Left renal cortex interstitium (tissue), 4 donors: ENCODE data around the gene OGFOD2. TPM values are rescaled to one million over a fixed set of nuclear protein-coding genes. Genes with fewer than 3 reads are reported as not detected.

Experiments
- DNase-seq, 4 donors: peaks; one replicate each; pipeline ENCODE4 v3.0.0-alpha.2; 2013; ENCODE audit warnings: low read depth in 4 of 4, low spot score in 2 of 4, missing footprints in 1 of 4
- polyA plus RNA-seq, 4 donors: library from polyadenylated mRNA; unstranded; fragments of 120-200 nt; gene quantifications; one replicate each; pipeline ENCODE4 v1.2.1, GENCODE V29; 2013; ENCODE audit not compliant: insufficient read length in 4 of 4

The OGFOD2 gene
- polyA plus RNA-seq, 4 donors: 12.9 to 22.5 (median 18.4) TPM

- no peak for DNase-seq
Observed at GRCh38 chr12:123027726-123028445, 52.8 kb downstream of the OGFOD2 start.

GRCh38 chr12:123028475-123028874, 53.4 kb downstream of the OGFOD2 start:
- DNase-seq: no peak

- DNase-seq: no peak
Observed at GRCh38 chr12:123029550-123029949, 54.5 kb downstream of the OGFOD2 start.

Other genes starting within 250 kb of the OGFOD2 start
- 1 to 10 TPM; 2.0 to 3.6 (median 2.6) TPM for gene HCAR1, start 244.4 kb upstream of the OGFOD2 start, polyA plus RNA-seq
- 100 to 1,000 TPM in 1 of 4 donors, 10 to 100 TPM in 3; 85.1 to 111 (median 92.8) TPM for gene DENR, start 222.4 kb upstream of the OGFOD2 start, polyA plus RNA-seq
- under 1 TPM; 0.41 to 0.49 (median 0.46) TPM for gene CCDC62, start 200.7 kb upstream of the OGFOD2 start, polyA plus RNA-seq
- gene HIP1R, start 139.8 kb upstream of the OGFOD2 start, polyA plus RNA-seq: 100 to 1,000 TPM in 1 of 4 donors, 10 to 100 TPM in 3; 56.4 to 110 (median 83.4) TPM
- 10 to 100 TPM; 22.4 to 27.7 (median 26.4) TPM for gene VPS37B, start 79.1 kb upstream of the OGFOD2 start, polyA plus RNA-seq
- 1 to 10 TPM; 4.8 to 9.4 (median 7.5) TPM for gene ABCB9, start 8.8 kb upstream of the OGFOD2 start, polyA plus RNA-seq
- gene ARL6IP4, start 5.4 kb downstream of the OGFOD2 start, polyA plus RNA-seq: 100 to 1,000 TPM; 166 to 237 (median 192) TPM
- 1 to 10 TPM; 5.2 to 9.8 (median 7.1) TPM for gene PITPNM2, start 175.8 kb downstream of the OGFOD2 start, polyA plus RNA-seq